GM10266 (cell line): ENCODE results near the gene PLEKHF1.

ENCODE experiments used
- DNase-seq: peaks from one replicate; pipeline ENCODE4 v3.0.0; 2012; ENCODE audit errors: extremely low spot score
- TF ChIP-seq, protein P1 (sequence below): IDR thresholded peaks from 2 replicates; pipeline ENCODE4 v1.5.1; 2012; ENCODE audit warnings: mild to moderate bottlenecking, low read depth; ENCODE audit not compliant: control insufficient read depth, insufficient read depth; ENCODE audit errors: missing control alignments

PLEKHF1 gene

DNA sequence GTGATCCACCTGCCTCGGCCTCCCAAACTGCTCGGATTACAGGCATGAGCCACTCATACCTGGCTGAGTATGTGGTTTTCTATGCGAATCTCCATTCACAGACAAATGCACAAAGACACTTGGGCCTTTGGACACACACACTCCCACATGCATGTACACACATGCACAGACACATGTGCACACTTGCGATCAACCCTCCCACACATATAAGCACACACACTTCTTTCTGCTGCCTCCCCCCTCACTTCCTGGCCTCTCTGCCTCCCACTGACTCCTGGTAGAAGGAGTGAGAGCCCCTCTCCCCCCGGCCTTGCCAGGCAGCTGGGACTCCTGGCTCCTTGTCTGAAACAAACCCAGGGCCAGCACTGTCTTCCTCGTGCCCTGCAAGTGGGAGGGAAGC is 29.3 kb upstream of the PLEKHF1 start:
- no peak for DNase-seq
- TF ChIP-seq, protein P1, sequence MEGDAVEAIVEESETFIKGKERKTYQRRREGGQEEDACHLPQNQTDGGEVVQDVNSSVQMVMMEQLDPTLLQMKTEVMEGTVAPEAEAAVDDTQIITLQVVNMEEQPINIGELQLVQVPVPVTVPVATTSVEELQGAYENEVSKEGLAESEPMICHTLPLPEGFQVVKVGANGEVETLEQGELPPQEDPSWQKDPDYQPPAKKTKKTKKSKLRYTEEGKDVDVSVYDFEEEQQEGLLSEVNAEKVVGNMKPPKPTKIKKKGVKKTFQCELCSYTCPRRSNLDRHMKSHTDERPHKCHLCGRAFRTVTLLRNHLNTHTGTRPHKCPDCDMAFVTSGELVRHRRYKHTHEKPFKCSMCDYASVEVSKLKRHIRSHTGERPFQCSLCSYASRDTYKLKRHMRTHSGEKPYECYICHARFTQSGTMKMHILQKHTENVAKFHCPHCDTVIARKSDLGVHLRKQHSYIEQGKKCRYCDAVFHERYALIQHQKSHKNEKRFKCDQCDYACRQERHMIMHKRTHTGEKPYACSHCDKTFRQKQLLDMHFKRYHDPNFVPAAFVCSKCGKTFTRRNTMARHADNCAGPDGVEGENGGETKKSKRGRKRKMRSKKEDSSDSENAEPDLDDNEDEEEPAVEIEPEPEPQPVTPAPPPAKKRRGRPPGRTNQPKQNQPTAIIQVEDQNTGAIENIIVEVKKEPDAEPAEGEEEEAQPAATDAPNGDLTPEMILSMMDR, result no peak

DNA sequence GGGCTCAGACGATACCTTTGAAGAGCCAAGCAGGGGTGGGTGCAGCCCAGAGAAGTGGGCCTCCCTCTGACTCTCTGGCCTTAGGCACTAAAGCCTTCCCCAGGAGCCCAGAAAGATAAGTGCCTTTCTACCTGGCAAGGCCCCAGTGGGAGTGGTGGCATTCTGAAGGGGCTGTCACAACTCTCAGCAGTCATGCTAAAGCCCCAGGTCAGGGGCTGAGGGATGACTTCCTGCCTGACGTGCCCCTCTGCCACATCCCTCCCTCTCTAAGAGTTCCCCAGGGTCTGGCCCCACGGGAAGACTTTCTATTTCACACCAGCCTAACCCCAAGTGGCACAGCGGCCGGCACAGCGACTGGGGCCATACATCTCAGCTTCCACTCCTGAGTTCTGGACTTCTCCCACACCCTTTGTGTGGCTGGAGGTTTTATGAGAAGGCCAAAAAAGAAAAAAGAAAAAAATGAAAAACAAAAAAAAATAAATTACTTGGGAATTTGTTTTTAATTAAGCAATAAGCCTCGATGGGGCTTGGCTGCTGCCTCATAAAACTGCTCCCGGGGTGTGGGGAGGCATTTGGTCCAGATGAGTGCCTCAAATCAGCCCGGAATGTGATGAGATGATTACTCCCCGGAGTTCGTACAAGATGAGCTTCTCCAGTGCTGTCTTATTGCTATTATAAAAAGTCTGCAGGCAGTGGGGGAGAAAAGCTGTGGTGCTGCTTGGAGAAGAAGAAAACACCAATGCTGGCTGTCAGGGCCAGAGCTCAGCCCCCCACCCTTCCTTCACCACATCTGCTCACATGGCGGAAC is 28.5 kb upstream of the PLEKHF1 start:
- TF ChIP-seq, protein P1, result no peak
- no peak for DNase-seq

DNA sequence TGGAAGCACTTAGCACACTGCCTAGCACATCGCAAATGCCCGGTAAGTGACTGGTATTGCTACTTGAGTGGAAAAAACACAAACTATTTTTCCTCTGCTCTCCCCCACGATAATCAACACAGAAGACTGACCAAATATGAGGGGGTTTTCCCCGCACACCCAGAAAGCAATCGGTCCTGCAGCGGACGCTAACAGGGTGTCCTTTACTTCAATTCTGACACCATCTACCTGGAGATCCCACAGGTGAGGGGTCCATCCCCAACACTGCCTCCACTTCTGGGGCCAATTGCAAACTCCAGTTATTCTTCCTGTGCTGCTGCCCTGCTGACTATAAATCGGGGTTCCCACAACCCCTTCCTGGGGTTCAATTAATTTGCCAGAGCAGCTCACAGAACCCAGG is 26.2 kb upstream of the PLEKHF1 start:
- TF ChIP-seq, protein P1, result no peak
- DNase-seq, result no peak

DNA sequence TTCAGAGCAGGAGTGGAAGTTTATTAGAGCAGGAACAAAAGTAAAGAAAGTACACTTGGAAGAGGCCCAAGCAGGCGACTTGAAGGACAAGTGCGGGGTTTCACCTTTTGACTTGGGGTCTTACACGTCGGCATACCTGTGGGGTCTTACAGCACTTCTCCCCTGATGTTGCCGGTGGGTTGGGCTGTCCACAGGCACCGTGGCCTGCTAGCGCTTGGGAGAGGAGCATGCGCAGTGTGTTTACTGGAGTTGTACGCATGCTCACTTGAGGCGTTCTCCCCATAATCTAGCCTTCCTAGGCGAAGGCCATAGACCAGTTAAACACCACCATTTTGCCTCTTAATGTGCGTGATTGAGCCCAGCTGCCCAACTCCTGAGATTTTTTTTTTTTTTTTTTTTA is 25.0 kb upstream of the PLEKHF1 start:
- no peak for DNase-seq

DNA sequence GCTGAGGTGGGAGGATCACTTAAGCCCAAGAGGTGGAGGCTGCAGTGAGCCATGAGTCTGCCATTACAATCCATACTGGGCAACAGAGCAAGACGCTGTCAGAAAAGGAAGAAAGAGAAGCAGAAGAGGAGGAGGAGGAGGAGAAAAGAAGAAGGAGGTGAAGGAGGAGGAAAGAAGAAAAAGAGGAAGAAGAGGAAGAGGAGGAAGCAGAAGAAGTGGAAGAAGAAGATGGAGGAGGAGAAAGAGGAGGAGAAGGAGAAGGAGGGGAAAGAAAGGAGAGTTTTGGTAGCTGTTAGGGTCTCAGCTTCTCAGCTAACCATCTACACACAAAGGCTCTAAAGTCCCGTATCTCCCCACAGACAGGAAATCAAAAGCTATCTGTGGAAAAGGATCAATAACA is 23.7 kb upstream of the PLEKHF1 start:
- no peak for DNase-seq
- TF ChIP-seq, protein P1, result no peak

More for the DNA sequence above, 25.0 kb upstream of the PLEKHF1 start:
- TF ChIP-seq, protein P1, result no peak

DNA sequence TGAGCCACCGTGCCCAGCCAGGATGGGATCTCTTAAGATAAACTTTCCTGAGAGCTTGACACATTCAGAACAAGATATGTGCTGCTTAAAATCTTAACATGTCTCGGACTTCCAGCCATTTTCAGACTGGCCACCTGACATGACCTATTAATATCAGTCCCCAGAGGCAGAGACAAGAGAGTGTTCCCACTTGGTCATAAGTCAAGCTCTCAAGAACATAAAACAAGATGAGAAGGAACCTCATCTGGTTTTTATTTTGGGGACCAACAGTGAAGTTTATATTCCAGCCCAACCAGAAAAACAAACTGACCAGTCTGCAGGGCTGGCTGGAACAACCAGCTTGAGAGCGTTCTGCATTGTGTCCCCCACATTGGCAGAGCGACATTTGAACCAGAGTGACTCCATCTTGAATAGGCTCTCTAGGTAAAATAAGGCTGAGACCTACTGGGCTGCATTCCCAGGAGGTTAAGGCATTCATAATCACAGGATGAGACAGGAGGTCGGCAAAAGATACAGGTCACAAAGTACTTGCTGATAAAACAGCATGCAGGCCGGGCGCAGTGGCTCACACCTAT is 21.8 kb upstream of the PLEKHF1 start:
- DNase-seq, result no peak

More for the DNA sequence above, 21.8 kb upstream of the PLEKHF1 start:
- TF ChIP-seq, protein P1, result no peak
